Fibroblast of the aortic adventitia (primary cell): Measurements from ENCODE around the gene M6PR. TPM values are rescaled to one million over a fixed set of nuclear protein-coding genes. Genes with fewer than 3 reads are reported as not detected.

Experiments used
- DNase-seq: peaks from one replicate; pipeline ENCODE4 v3.0.0-alpha.2; 2010; ENCODE audit warnings: low read depth
- H3K4me3 ChIP-seq: 2 replicates; pipeline ENCODE4 v1.5.1; 2011; ENCODE audit warnings: low read depth, mild to moderate bottlenecking, control low read depth, low read length, moderate library complexity
- CTCF ChIP-seq: IDR thresholded peaks from 2 replicates; pipeline ENCODE4 v1.5.1; 2011; ENCODE audit warnings: mild to moderate bottlenecking, low read length, control low read depth, inconsistent platforms; ENCODE audit not compliant: insufficient read depth
- total RNA-seq: library from RNA; depleted of rRNA; stranded (reverse); fragments of >200 nt; gene quantifications from 2 replicates; pipeline ENCODE4 v1.2.3, GENCODE V29; 2012; ENCODE audit warnings: low replicate concordance

Gene M6PR
- total RNA-seq, 1 donor, result 92.1 TPM

GRCh38 chr12:8987685-8988084, 38.2 kb upstream of the M6PR start:
- no peak overlapping the region for H3K4me3 ChIP-seq

GRCh38 chr12:8987163-8987562, 37.7 kb upstream of the M6PR start:
- no peak overlapping the region for H3K4me3 ChIP-seq
- no peak for TF ChIP-seq CTCF
- DNase-seq, result no peak

More at GRCh38 chr12:8987685-8988084, 38.2 kb upstream of the M6PR start:
- no peak for TF ChIP-seq CTCF
- DNase-seq, result no peak

- TF ChIP-seq CTCF, result no peak
- H3K4me3 ChIP-seq, result no peak overlapping the region
- no peak for DNase-seq
Measured at GRCh38 chr12:8985213-8985754, 35.8 kb upstream of the M6PR start.

GRCh38 chr12:8980137-8980536, 30.7 kb upstream of the M6PR start:
- no peak for TF ChIP-seq CTCF
- no peak overlapping the region for H3K4me3 ChIP-seq
- no peak for DNase-seq

GRCh38 chr12:8970432-8970831, 21.0 kb upstream of the M6PR start:
- TF ChIP-seq CTCF, result no peak
- no peak overlapping the region for H3K4me3 ChIP-seq
- DNase-seq, result no peak

- TF ChIP-seq CTCF, result no peak
- DNase-seq, result no peak
- no peak overlapping the region for H3K4me3 ChIP-seq
Measured at GRCh38 chr12:8969861-8970411, 20.5 kb upstream of the M6PR start.

- no peak for TF ChIP-seq CTCF
- no peak for DNase-seq
- H3K4me3 ChIP-seq, result no peak overlapping the region
Measured at GRCh38 chr12:8968761-8969160, 19.3 kb upstream of the M6PR start.
